ENCODE measurements around the gene ZAR1L.

Gene ZAR1L

GRCh38 chr13:32300920-32301319 lies 14.2 kb downstream of the ZAR1L start:
- DNase-seq, result no peak

- no peak for DNase-seq
These were observed 14.8 kb downstream of the ZAR1L start for GRCh38 chr13:32300406-32300805.

- no peak for DNase-seq
These were observed 15.3 kb downstream of the ZAR1L start for GRCh38 chr13:32299893-32300292.

GRCh38 chr13:32298695-32299094 lies 16.5 kb downstream of the ZAR1L start:
- no peak for DNase-seq

GRCh38 chr13:32297206-32297605 lies 18.0 kb downstream of the ZAR1L start:
- no peak for DNase-seq

GRCh38 chr13:32285633-32285965 lies 29.6 kb downstream of the ZAR1L start:
- DNase-seq, result no peak

GRCh38 chr13:32284927-32285632 lies 30.1 kb downstream of the ZAR1L start:
- no peak for DNase-seq

GRCh38 chr13:32282096-32282711 lies 33.0 kb downstream of the ZAR1L start:
- no peak for DNase-seq

GRCh38 chr13:32281096-32281495 lies 34.1 kb downstream of the ZAR1L start:
- no peak for DNase-seq

GRCh38 chr13:32278426-32278825 lies 36.7 kb downstream of the ZAR1L start:
- DNase-seq, result no peak

- no peak for DNase-seq
These were observed 37.3 kb downstream of the ZAR1L start for GRCh38 chr13:32277839-32278238.

- DNase-seq, result no peak
These were observed 43.0 kb downstream of the ZAR1L start for GRCh38 chr13:32272021-32272683.

- DNase-seq, result peak; percentile 48
These were observed 47.2 kb downstream of the ZAR1L start for GRCh38 chr13:32267836-32268439.

GRCh38 chr13:32266130-32266529 lies 49.0 kb downstream of the ZAR1L start:
- no peak for DNase-seq

GRCh38 chr13:32265726-32266125 lies 49.4 kb downstream of the ZAR1L start:
- no peak for DNase-seq

GRCh38 chr13:32264407-32264806 lies 50.8 kb downstream of the ZAR1L start:
- no peak for DNase-seq

- no peak for DNase-seq
These were observed 52.5 kb downstream of the ZAR1L start for GRCh38 chr13:32262619-32263018.

GRCh38 chr13:32262165-32262564 lies 53.0 kb downstream of the ZAR1L start:
- DNase-seq, result no peak

- no peak for DNase-seq
These were observed 53.6 kb downstream of the ZAR1L start for GRCh38 chr13:32261567-32261966.

GRCh38 chr13:32259116-32259515 lies 56.0 kb downstream of the ZAR1L start:
- DNase-seq, result no peak

GRCh38 chr13:32257649-32258048 lies 57.5 kb downstream of the ZAR1L start:
- DNase-seq, result no peak

GRCh38 chr13:32256243-32256642 lies 58.9 kb downstream of the ZAR1L start:
- no peak for DNase-seq

GRCh38 chr13:32255724-32256109 lies 59.4 kb downstream of the ZAR1L start:
- DNase-seq, result no peak
